Measurements from ENCODE around the gene PDE8A. TPM values are rescaled to one million over a fixed set of nuclear protein-coding genes. Genes with fewer than 3 reads are reported as not detected.
"Not testable (repeated sequence)": the region's sequence is repeated elsewhere in the genome, so short reads cannot be mapped to it uniquely, and the experiment has no call there.

PDE8A gene
- total RNA-seq, 1 donor from 2014 or later: 8.6 TPM

- Mint-ChIP-seq H3K36me3 (ENCODE audit: low read depth) (no peaks in the 10 kb centered on the region), H3K27me3 (ENCODE audit: low read depth) (no peaks in the 10 kb centered on the region), H3K9me3 (no peaks in the 10 kb centered on the region), H3K27ac (ENCODE audit: unreplicated experiment) (no peak overlapping the region), H3K4me3 (no peak overlapping the region), H3K4me1 (no peaks in the 10 kb centered on the region)
- TF ChIP-seq CTCF (conservative IDR thresholded peaks at IDR 0.05): no peak
- no peak for DNase-seq (ENCODE audit: low read depth, low spot score)
Measured at GRCh38 chr15:84996055-84996454, 14.4 kb downstream of the PDE8A start.

DNA sequence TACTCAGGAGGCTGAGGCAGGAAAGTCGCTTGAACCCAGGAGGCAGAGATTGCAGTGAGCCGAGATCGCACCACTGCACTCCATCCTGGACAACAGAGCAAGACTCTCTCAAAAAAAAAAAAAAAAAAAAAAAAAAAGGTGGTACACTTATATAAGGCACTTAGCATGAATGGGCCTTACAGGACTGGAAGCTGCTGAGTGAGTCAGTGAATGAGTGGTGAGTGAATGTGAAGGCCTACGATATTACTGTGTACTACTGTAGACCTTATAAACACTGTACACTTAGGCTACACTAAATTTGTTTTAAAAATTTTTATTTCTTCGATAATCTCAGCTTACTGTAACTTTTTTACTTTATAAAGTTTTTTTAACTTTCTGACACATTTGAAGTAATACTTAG lies 15.1 kb downstream of the PDE8A start:
- not testable (repeated sequence) for DNase-seq (ENCODE audit: low read depth, low spot score); H3K27ac Mint-ChIP-seq (ENCODE audit: unreplicated experiment); H3K36me3 Mint-ChIP-seq (ENCODE audit: low read depth); H3K4me3 Mint-ChIP-seq; H3K27me3 Mint-ChIP-seq (ENCODE audit: low read depth); H3K4me1 Mint-ChIP-seq; H3K9me3 Mint-ChIP-seq

DNA sequence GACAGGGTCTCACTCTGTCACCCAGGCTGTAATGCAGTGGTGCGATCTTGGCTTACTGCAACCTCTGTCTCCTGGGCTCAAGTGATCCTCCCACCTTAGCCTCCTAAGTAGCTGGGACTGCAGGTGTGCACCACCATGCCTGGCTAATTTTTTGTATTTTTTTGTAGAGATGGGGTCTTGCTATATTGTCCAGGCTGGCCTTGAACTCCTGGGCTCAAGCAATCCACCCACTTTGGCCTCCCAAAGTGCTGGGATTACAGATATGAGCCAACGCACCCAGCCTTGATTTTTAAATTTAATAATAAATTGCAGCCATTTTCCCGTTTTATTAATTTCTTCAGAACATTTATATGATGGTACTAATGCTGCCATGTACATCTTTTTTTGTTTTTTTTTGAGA lies 15.6 kb downstream of the PDE8A start:
- H3K27ac Mint-ChIP-seq (ENCODE audit: unreplicated experiment); H3K9me3 Mint-ChIP-seq; H3K27me3 Mint-ChIP-seq (ENCODE audit: low read depth); H3K4me1 Mint-ChIP-seq; H3K36me3 Mint-ChIP-seq (ENCODE audit: low read depth); H3K4me3 Mint-ChIP-seq; DNase-seq (ENCODE audit: low read depth, low spot score): not testable (repeated sequence)

- no peak overlapping the region for H3K4me3 Mint-ChIP-seq
- no peaks in the 10 kb centered on the region for H3K9me3 Mint-ChIP-seq
- DNase-seq (ENCODE audit: low read depth, low spot score): no peak
- H3K27me3 Mint-ChIP-seq (ENCODE audit: low read depth): no peaks in the 10 kb centered on the region
- no peak overlapping the region for H3K27ac Mint-ChIP-seq (ENCODE audit: unreplicated experiment)
- H3K4me1 Mint-ChIP-seq: no peaks in the 10 kb centered on the region
- no peaks in the 10 kb centered on the region for H3K36me3 Mint-ChIP-seq (ENCODE audit: low read depth)
- TF ChIP-seq CTCF (conservative IDR thresholded peaks at IDR 0.05): no peak
Measured at GRCh38 chr15:85000189-85000864, 18.7 kb downstream of the PDE8A start.

DNA sequence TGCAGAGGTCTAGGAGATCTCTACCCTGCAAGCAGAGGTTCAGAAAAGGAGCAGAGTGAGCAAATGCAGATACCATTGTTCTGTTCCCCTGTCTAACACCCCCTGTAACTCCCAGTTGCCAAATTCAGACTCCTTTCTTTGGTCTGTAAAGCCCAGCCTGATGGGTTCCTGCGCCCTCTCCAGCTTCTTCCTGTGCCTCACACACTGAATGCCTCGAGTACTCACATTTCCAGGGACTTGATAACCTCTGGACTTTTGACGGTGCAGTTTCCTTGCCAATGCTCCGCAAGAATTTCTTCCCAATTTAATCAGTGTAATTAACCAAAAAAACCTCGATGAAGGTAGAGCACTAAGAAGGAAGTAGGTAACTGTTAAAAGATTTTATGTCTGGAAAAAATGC lies 19.3 kb downstream of the PDE8A start:
- no peaks in the 10 kb centered on the region for H3K36me3 Mint-ChIP-seq (ENCODE audit: low read depth)
- H3K9me3 Mint-ChIP-seq: no peaks in the 10 kb centered on the region
- TF ChIP-seq CTCF (conservative IDR thresholded peaks at IDR 0.05): no peak

DNA sequence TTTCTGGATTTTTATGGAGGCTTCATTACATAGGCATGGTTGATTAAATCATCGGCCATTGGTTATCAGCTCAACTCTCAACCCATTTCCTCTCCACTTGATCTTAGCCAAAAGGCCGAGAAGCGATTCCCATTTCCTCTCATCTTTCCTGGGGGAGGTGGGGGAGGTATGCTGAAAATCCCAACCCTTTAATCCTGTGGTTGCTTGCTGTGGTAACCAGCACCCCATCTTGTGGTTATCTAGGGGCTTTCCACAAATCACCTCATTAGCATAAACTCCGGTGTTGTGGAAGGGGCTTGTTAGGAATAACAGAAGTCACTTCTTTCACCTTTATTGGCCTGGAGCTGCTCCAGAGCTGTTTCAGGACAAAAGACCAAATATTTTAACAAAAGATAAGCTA lies 20.9 kb downstream of the PDE8A start:
- Mint-ChIP-seq H3K27ac (ENCODE audit: unreplicated experiment) (no peak overlapping the region), H3K4me1 (no peaks in the 10 kb centered on the region), H3K36me3 (ENCODE audit: low read depth) (no peaks in the 10 kb centered on the region), H3K27me3 (ENCODE audit: low read depth) (no peaks in the 10 kb centered on the region), H3K9me3 (no peaks in the 10 kb centered on the region), H3K4me3 (no peak overlapping the region)
- no peak for DNase-seq (ENCODE audit: low read depth, low spot score)
- TF ChIP-seq CTCF (conservative IDR thresholded peaks at IDR 0.05): no peak

More for the DNA sequence above, 19.3 kb downstream of the PDE8A start:
- no peak for DNase-seq (ENCODE audit: low read depth, low spot score)
- no peaks in the 10 kb centered on the region for H3K27me3 Mint-ChIP-seq (ENCODE audit: low read depth)
- no peaks in the 10 kb centered on the region for H3K4me1 Mint-ChIP-seq
- no peak overlapping the region for H3K4me3 Mint-ChIP-seq
- H3K27ac Mint-ChIP-seq (ENCODE audit: unreplicated experiment): no peak overlapping the region
